ENCODE results near the gene TIMM23B.
"Not testable (repeated sequence)": the region's sequence is repeated elsewhere in the genome, so short reads cannot be mapped to it uniquely, and the experiment has no call there.

GRCh38 chr10:49948737-49949136 is 6.9 kb downstream of the TIMM23B start:
- TF ChIP-seq CTCF (IDR thresholded peaks at IDR 0.05 in 2 of 3, conservative IDR thresholded peaks at IDR 0.05 in 1 of 3; ENCODE audit: borderline replicate concordance in 1 of 3, insufficient read depth in 1 of 3, low read depth in 2 of 3, low read length in 2 of 3); MAX (IDR thresholded peaks at IDR 0.05); POLR2A (IDR thresholded peaks at IDR 0.05; ENCODE audit: borderline replicate concordance, extremely low read depth, insufficient read depth, insufficient read length); YY1 (IDR thresholded peaks at IDR 0.05; ENCODE audit: extremely low read depth, insufficient replicate concordance, low read depth, low read length); SRF (IDR thresholded peaks at IDR 0.05; ENCODE audit: low read depth); RAD21 (IDR thresholded peaks at IDR 0.05; ENCODE audit: low read depth); ZFX (IDR thresholded peaks at IDR 0.05); CEBPB (IDR thresholded peaks at IDR 0.05; ENCODE audit: low read depth); POLR2AphosphoS5 (IDR thresholded peaks at IDR 0.05; ENCODE audit: low read depth, low read length); EZH2 (IDR thresholded peaks at IDR 0.05); JUND (IDR thresholded peaks at IDR 0.05): not testable (repeated sequence)
